Measurements from ENCODE around the gene MMADHC. TPM values are rescaled to one million over a fixed set of nuclear protein-coding genes. Genes with fewer than 3 reads are reported as not detected.

MMADHC gene
- 117 and 129 TPM in 2 replicates for total RNA-seq

GRCh38 chr2:149587220-149587949 is at the start of gene MMADHC:
Gene MMADHC (minus strand): TSS chr2:149587775. CDS start chr2:149587097, 678 bp downstream.
- DNase-seq (ENCODE audit: low read depth in 2 of 2) = peak; percentile 98

GRCh38 chr2:149634103-149634502 is 46.5 kb upstream of the MMADHC start:
- DNase-seq (ENCODE audit: low read depth in 2 of 2) = no peak

- DNase-seq (ENCODE audit: low read depth in 2 of 2) = no peak
These were observed 42.9 kb upstream of the MMADHC start for GRCh38 chr2:149630445-149630844.

GRCh38 chr2:149629026-149629425 is 41.5 kb upstream of the MMADHC start:
- no peak for DNase-seq (ENCODE audit: low read depth in 2 of 2)

GRCh38 chr2:149627111-149627801 is 39.7 kb upstream of the MMADHC start:
- no peak for DNase-seq (ENCODE audit: low read depth in 2 of 2)

DNA sequence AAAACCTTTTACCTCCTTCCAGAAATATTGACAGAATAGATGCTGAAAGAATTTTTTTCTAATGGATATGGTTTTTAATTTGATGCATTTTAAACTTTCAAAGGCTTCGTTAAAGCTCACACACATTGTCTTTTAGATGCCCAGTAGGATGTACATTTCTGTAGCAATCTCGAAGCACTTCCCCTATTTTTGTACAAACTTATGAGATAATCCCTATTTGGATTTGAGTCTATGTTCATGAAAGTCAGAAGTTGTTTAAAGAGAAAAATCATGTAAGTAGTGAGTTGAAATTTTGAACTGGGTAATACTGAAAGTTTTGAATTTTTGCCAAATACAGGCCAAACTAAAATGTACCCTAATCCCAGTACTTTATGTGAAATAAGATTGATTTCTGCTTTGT is 38.1 kb upstream of the MMADHC start:
- no peak for DNase-seq (ENCODE audit: low read depth in 2 of 2)

DNA sequence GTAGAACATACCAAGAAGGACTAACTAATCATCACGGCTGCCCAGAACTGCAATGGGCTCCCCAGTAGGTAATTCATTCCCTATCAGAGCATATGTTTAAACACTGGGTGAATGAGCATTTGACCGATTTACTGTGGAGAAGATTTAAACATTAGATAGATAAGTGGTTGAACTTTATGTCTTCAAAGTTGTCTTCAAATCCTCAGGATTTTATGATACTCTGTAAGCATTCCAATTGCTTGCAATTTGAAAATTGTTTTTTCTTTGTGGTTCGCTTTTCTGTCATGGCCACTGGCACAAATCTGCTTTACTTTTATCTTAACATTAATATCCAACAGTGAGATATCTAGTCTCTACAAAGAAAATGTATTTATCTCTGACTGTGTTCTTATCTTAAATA is 37.7 kb upstream of the MMADHC start:
- DNase-seq (ENCODE audit: low read depth in 2 of 2) = no peak

DNA sequence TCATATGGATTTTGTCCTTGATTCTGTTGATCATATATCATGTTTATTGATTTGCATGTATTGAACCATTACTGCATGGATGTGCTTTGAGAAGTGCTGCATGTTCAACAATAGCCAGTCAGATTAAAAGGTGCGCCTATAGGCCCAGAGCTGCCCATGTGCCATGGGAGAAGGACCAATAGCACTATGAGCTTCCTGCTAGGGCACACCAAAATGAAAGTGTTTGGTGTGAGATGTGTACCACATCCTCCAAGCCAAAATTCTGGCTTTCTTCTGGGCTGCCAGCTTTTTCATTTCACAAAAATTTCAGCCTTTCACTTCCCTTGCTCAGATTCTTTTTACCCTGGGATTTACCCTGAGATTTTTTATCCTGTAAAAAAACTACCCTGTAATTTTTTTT is 34.8 kb upstream of the MMADHC start:
- no peak for DNase-seq (ENCODE audit: low read depth in 2 of 2)

GRCh38 chr2:149617476-149617875 is 29.9 kb upstream of the MMADHC start:
- no peak for DNase-seq (ENCODE audit: low read depth in 2 of 2)

- peak in 1 of 2 donors; percentile 23 for DNase-seq (ENCODE audit: low read depth in 2 of 2)
These were observed 29.3 kb upstream of the MMADHC start for GRCh38 chr2:149616681-149617456.

- DNase-seq (ENCODE audit: low read depth in 2 of 2) = no peak
These were observed 26.1 kb upstream of the MMADHC start for GRCh38 chr2:149613704-149614103.

- DNase-seq (ENCODE audit: low read depth in 2 of 2) = no peak
These were observed 24.5 kb upstream of the MMADHC start for GRCh38 chr2:149612122-149612521.

DNA sequence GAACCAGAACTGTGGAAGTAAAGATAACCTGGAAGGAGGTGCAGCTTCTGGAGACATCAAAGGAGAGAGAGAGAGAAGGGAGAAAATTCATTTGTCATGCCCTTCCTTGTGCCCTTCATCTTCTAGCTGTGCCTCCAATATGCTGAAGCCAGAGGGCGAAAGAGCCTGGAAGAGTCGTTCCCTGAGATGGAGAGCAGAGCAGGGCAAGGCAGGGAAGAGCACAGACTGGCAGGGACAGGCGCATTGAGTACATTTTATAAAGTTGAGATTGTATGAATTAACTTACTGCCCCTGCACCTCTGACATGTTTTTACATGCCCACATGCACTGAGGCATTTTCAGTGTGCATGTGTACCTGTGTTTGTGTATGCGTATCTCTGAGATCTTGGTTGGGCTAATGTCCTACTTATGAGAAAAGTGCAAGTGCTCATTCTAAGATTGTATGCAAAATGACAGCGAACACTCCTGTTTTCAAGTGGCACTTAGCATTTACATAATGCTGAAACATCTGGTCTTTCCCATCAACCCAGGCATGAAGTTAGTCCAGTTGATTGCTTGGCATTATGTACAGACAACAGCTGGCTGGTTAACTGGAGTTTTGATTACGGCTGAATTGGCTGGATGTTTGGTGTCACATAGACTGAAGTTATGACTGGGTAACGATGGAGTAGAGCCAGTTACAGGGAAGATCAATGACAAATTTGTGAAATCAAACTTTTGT is 23.7 kb upstream of the MMADHC start:
- no peak for DNase-seq (ENCODE audit: low read depth in 2 of 2)

DNA sequence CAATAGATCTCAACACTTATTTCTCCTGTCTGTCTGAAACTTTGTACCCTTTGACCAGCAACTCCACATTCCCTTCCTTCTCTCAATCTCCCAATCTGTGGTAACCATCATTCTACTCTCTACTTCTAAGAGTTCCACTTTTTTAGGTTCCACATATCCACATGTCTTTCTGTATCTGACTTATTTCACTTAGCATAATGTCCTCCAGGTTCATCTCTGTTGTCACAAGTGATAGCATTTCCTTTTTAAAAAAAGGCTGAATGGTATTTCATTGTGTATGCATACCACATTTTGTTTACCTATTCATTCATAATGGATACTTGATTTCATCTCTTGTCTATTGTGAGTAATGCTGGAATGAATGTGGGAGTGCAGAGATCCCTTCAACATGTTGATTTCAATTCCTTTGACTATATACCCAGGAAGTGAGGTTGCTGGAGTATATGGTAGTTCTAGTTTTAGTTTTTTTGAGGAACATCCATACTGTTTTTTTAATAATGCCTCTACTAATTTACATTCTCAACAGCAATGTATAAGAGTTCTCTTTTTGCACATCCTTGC is 18.8 kb upstream of the MMADHC start:
- DNase-seq (ENCODE audit: low read depth in 2 of 2) = no peak

DNA sequence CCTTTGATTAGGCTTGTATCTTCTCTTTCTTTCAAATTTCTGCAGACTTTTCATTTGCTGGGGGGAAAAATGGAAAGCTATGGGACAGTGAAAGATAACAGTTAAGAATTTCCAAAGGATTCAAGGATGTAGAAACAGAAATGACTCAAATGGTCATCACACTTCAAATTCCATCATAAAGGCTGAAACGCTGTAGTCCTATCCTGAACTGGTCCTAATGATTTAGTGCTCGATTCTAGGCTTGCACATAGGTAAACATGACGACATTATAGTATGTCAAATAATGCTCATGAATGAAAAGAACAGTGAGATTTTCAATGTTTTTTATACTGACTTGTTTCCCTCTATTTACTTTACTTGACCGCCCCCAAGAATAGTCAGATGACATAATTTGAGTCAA is 15.7 kb upstream of the MMADHC start:
- DNase-seq (ENCODE audit: low read depth in 2 of 2) = no peak

DNA sequence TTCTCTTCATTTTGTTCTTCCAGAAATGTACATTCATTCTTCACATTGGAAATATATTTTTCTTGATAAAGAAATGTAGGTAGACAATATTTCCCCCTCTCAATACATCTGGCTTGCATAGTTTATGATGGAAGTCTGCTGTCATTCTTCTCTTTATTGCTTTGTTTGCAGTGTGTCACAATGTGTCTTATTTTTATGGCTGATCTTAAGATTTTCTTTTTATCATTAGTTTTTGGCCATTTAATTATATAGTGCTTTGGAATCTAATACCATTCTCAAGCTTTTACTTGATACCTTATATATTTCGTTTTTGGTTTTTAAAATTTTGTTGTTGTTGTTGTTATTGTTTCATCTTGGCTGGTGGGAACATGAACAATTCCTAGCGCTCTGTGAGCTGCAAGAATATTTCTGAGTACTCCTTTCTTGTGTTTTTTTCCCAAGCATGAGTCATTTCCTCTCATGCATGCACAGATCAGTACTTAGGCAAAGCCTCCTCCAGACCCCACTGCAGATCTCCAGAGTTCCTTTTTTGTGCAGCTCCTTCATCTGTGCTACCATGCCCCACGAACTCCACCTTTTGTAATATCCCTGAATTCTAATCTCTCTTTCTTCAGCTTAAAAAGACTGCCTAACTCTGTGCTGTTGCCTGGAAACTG is 13.7 kb upstream of the MMADHC start:
- DNase-seq (ENCODE audit: low read depth in 2 of 2) = peak in 1 of 2 donors; percentile 64

DNA sequence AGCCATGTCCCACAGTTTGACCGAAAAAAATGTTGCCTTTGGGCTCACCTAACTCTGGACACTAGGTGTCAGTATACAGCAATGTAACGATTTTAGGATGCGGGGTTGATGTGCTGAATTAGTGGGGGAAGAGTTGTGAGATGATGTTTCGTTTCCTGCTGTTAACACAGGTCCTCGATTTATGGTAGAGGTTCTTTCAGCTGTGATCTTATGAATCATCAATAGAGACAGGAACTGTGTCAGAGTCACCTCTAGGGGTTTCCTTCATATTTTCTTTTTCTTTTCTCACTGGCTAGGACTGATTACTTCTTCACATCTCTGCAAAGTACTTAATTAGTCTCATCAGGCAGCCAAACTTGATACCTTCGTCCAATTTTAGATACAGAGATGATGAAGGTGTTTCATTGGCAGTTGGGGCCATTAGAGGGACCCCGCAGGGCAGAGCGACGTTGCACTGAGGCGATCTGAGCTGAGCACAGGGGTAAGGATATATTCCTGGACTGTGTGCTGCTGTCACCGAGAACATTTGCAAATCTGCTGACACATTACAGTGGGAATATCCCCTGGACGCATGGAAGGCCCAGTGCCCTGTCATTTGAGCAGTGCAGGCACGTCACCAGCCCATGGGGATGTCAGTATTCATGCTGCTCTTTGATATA is 10.2 kb upstream of the MMADHC start:
- peak; percentile 79 to 90 for DNase-seq (ENCODE audit: low read depth in 2 of 2)

DNA sequence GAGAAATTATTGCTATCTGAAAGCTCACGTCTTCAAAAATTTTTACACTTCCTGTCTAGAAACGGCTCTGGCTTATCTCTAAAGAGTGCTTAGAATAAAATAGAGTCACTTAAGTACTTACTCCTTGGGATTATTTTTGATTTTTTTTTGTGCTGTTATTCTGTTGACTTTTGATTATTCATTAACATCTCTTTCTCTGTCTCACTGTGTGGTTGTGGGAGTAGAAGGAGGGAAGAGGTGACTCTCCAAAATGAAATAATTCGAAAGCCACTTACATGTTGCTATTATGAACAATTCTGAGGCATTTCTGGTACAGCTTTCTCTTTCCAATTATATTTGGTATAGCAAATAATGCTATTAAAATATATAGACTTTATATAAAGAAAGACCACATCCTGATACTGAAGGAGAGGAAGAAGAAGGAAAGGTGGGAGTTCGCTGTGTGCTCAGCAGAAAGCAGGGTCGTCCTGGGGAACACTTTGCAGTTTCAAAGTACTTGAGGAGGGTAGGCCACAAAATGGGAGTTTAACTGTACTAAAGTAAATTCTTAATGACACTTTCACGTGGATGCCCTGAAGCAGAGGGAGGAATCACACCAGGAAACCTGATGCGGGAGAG is 9.6 kb upstream of the MMADHC start:
- DNase-seq (ENCODE audit: low read depth in 2 of 2) = no peak

DNA sequence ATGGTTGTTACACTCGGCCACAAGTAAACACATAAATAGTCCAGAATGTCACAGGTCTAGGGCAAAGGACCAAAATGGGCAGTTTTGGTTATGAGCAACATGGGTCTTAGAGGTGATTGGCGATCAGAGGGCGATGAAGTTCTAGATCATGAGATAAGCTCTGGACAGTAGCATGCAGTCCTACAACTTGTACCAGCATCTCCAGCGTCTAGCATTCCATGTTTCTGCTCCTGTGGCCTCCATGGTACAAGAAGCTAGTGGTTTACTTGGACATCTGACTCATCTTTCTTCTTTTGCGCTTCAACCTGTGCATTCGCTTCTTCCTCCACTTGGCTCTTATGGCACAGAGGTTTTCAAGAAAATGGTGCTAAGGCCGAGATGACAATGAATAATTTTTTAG is 8.9 kb upstream of the MMADHC start:
- no peak for DNase-seq (ENCODE audit: low read depth in 2 of 2)
